ENCODE results near the gene SLC35G3. TPM values are rescaled to one million over a fixed set of nuclear protein-coding genes. Genes with fewer than 3 reads are reported as not detected.
"Not testable (repeated sequence)": the region's sequence is repeated elsewhere in the genome, so short reads cannot be mapped to it uniquely, and the experiment has no call there.

Gene SLC35G3
- total RNA-seq, 1 donor: not detected

DNA sequence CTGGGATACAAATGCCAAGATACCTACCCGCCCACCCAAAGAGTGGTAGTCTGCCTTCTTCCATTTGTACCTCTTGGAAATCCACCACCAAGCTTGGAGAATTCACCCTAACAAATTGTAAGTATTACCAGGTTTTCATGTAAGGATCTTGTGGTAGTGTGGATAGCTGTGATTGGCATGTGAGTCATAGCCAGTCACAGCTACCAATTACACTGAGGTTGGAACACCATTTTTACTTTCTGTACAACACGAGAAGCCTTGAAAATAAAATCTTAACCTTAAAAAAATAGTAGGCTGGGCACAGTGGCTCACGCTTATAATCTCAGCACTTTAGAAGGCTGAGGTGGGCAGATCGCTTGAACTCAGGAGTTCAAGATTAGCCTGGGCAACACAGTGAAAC, 18.5 kb upstream of the SLC35G3 start:
- DNase-seq (ENCODE audit: low read depth): no peak
- H3K4me3 ChIP-seq (ENCODE audit: low read depth, low read length): no peak overlapping the region
- TF ChIP-seq, protein P1, sequence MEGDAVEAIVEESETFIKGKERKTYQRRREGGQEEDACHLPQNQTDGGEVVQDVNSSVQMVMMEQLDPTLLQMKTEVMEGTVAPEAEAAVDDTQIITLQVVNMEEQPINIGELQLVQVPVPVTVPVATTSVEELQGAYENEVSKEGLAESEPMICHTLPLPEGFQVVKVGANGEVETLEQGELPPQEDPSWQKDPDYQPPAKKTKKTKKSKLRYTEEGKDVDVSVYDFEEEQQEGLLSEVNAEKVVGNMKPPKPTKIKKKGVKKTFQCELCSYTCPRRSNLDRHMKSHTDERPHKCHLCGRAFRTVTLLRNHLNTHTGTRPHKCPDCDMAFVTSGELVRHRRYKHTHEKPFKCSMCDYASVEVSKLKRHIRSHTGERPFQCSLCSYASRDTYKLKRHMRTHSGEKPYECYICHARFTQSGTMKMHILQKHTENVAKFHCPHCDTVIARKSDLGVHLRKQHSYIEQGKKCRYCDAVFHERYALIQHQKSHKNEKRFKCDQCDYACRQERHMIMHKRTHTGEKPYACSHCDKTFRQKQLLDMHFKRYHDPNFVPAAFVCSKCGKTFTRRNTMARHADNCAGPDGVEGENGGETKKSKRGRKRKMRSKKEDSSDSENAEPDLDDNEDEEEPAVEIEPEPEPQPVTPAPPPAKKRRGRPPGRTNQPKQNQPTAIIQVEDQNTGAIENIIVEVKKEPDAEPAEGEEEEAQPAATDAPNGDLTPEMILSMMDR (IDR thresholded peaks at IDR 0.05; ENCODE audit: insufficient read depth, low read depth, low read length): no peak

DNA sequence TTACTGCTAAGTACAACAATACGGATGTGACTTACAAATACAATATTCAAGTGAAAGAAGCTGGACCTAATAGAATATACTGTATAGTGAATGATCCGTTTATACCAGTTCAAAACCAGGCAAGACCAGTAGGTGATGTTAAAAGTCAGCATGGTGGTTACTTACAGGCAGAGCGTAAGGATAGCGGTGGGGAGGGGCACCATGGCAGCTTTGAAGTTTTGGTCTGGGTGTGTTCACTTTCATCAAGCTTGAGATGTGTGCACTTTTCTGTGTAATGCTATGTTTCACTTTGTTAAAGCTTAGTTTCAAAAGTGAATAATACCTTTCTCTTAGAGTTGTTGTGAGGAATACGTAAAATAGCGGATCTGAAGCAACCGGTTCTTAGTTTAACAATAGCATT, 16.5 kb upstream of the SLC35G3 start:
- no peak for DNase-seq (ENCODE audit: low read depth)
- TF ChIP-seq, protein P1 (IDR thresholded peaks at IDR 0.05; ENCODE audit: insufficient read depth, low read depth, low read length): no peak
- H3K4me3 ChIP-seq (ENCODE audit: low read depth, low read length): no peak overlapping the region

DNA sequence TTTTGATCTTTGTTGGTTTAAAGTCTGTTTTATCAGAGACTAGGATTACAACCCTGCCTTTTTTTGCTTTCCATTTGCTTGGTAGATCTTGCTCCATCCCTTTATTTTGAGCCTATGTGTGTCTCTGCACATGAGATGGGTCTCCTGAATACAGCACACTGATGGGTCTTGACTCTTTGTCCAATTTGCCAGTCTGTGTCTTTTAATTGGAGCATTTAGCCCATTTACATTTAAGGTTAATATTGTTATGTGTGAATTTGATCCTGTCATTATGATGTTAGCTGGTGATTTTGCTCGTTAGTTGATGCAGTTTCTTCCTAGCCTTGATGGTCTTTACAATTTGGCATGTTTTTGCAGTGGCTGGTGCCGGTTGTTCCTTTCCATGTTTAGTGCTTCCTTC, 8.4 kb upstream of the SLC35G3 start:
- not testable (repeated sequence) for H3K4me3 ChIP-seq (ENCODE audit: low read depth, low read length); DNase-seq (ENCODE audit: low read depth)

DNA sequence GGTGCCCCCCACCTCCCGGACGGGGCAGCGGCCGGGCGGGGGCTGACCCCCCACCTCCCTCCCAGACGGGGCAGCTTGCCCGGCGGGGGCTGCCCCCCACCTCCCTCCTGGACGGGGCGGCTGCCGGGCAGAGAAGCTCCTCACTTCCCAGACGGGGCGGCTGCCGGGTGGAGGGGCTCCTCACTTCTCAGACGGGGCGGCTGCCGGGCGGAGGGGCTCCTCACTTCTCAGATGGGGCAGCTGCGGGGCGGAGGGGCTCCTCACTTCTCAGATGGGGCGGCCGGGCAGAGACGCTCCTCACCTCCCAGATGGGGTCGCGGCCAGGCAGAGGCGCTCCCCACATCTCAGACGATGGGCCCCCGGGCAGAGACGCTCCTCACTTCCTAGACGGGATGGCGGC, 869 bp upstream of the SLC35G3 start:
- not testable (repeated sequence) for H3K4me3 ChIP-seq (ENCODE audit: low read depth, low read length); DNase-seq (ENCODE audit: low read depth)

DNA sequence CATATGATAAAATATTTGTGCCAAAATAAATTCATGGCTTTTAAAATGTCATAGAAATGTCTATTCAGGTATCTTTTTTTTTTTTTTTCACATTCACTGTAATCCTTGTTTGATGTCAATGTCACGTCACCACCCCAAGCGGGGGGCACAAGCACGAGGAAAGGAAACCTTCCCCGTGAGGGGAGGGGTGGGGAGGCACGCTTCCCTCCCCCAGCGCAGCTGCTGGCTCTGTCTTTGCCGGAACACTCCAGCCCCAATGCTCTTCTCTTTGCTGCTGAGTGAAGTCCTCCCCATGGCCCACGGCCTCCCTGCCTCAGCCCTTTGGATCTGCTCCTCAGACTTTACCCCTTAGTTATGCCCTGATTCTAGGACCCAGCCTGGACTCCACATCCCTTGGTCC, 1.5 kb downstream of the SLC35G3 start:
- H3K4me3 ChIP-seq (ENCODE audit: low read depth, low read length): no peak overlapping the region
- TF ChIP-seq, protein P1 (IDR thresholded peaks at IDR 0.05; ENCODE audit: insufficient read depth, low read depth, low read length): no peak

DNA sequence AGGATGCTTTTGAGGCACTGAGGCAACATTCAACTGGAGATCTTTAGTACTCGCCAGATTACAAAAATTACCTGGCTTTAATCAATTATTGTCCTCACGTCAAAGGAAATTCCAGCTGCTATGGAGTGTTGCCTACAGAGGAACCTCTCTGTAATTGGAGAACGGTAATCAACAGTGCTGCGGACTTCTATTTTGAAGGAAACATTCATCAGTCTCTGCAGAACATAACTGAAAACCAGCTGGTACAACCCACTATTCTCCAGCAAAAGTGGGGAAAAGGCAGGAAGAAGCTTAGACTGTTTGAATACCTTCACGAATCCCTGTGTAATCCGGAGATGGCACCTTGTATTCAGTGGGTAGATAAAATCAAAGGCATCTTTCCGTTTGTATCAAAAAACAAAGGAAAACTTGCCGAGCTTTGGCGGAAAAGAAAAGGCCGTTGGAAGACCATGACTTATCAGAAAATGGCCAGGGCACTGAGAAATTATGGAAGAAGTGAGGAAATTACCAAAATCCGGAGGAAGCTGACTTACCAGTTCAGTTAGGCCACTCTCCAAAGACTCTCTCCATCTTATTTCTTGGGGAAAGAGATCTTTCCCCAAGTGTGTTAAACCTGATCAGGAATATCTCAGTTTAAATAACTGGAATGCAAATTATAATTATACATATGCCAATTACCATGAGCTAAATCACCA, 3.0 kb downstream of the SLC35G3 start:
- DNase-seq (ENCODE audit: low read depth): no peak
- H3K4me3 ChIP-seq (ENCODE audit: low read depth, low read length): no peak overlapping the region
- TF ChIP-seq, protein P1 (IDR thresholded peaks at IDR 0.05; ENCODE audit: insufficient read depth, low read depth, low read length): no peak

More for the DNA sequence above, 1.5 kb downstream of the SLC35G3 start:
- DNase-seq (ENCODE audit: low read depth): no peak

DNA sequence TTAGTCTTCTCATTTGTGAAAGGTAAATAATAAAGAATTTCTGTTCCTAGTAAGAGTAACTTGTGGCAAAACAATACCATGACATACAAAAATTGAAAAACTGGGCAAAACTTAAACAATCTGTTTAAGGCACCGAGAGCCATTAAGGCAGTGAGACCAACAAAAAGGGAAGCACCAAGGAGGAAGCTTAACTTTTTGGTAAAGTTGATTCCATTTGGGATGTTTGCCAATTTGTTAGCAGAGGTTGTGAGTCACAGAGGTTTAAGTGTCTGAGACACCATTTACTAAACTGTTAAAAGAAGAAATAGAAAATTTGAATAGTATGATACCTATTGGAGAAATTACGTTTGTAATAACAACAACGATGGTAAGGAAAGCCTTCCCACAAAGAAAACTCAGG, 4.9 kb downstream of the SLC35G3 start:
- TF ChIP-seq, protein P1 (IDR thresholded peaks at IDR 0.05; ENCODE audit: insufficient read depth, low read depth, low read length): no peak
- DNase-seq (ENCODE audit: low read depth): no peak
- no peak overlapping the region for H3K4me3 ChIP-seq (ENCODE audit: low read depth, low read length)

DNA sequence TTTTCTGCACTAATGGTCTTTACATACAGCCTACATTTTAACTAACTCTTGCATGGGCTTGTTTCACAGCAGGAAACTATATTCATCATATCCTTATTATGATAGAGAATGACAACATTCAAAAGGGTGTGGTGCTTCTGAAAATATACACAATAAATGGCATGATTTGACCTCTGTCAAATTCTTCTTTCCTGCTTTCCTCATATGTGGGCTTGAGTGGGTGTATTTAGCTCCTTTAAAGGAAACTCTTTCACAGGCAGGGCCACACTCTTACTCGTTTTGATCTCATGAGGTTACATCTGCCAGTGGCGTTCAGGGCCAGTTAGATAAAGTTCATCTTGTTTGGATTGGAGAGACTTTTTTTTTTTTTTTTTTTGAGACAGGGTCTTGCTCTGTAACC, 6.1 kb downstream of the SLC35G3 start:
- no peak overlapping the region for H3K4me3 ChIP-seq (ENCODE audit: low read depth, low read length)
- TF ChIP-seq, protein P1 (IDR thresholded peaks at IDR 0.05; ENCODE audit: insufficient read depth, low read depth, low read length): no peak
- no peak for DNase-seq (ENCODE audit: low read depth)

Measured in fibroblast of villous mesenchyme (primary cell).